ENCODE results near the gene IMPA2.
"Not testable (repeated sequence)": the region's sequence is repeated elsewhere in the genome, so short reads cannot be mapped to it uniquely, and the experiment has no call there.

IMPA2 gene

DNA sequence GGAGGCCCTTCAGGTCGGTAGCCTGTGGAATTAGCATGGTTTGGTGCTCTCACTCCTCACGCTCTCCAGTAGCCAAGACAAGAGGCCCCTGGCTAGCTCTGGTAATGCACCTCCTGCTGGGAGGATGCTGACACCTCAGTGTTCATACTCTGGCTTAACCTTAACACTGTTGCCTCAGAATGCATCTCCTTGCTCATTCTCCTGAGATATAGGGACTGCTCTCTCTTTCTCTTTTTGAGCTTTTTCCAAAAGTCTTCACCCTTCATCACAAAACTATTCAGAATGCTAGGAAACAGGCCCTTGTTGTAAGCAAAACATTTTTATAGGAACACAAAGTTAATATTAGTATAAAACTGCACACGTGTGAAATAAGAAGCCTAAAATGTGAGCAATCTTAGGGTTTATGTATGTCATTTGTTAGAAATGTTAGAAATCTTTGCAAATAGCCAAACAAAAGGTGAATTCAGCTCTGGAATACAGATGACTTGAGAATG is 17.3 kb upstream of the IMPA2 start:
- DNase-seq = no peak

DNA sequence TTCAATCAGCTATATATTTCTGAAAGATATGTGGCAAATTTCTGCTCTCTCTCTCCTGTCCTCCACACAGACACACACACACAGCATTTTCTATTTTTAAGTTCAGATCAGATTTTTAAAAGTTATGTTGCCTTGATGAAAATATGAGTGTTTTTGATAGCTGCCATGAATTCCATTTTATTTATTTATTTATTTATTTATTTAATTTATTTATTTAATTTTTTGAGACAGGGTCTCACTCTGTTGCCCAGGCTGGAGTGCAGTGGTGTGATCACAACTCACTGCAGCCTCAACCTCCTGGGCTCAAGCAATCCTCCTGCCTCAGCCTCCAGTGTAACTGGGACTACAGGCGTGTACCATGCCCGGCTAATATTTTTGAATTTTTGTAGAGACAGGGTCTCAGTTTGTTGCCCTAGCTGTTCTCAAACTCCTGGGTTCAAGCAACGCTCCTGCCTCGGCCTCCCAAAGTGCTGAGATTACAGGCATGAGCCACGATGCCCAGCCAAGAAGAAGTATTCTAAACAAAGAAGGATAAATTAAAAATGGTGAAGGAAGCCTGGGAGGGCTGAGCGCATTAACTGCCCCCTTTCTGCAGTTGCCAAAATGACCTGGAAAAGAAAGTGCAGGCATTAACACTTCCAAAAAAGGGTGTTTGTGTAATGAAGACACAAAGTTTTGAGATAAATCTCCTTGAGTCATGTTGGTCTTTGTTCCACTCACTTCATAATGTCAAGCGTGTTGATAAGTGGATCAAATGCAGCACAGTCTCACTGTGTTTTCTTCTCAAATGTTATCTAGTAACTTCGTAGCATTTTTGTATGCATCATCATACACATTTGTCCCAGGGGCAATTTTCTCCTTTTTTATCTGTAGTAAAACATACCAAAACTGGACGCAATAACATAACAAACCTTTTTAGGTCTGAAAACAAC is 11.1 kb upstream of the IMPA2 start:
- no peak for DNase-seq

- DNase-seq = not testable (repeated sequence)
Measured at GRCh38 chr18:11970836-11971226, 10.5 kb upstream of the IMPA2 start.

- DNase-seq = no peak
Measured at GRCh38 chr18:11972371-11973174, 8.7 kb upstream of the IMPA2 start.

GRCh38 chr18:11974741-11975325 is 6.5 kb upstream of the IMPA2 start:
- DNase-seq = no peak

GRCh38 chr18:11975723-11976122 is 5.6 kb upstream of the IMPA2 start:
- DNase-seq = no peak

DNA sequence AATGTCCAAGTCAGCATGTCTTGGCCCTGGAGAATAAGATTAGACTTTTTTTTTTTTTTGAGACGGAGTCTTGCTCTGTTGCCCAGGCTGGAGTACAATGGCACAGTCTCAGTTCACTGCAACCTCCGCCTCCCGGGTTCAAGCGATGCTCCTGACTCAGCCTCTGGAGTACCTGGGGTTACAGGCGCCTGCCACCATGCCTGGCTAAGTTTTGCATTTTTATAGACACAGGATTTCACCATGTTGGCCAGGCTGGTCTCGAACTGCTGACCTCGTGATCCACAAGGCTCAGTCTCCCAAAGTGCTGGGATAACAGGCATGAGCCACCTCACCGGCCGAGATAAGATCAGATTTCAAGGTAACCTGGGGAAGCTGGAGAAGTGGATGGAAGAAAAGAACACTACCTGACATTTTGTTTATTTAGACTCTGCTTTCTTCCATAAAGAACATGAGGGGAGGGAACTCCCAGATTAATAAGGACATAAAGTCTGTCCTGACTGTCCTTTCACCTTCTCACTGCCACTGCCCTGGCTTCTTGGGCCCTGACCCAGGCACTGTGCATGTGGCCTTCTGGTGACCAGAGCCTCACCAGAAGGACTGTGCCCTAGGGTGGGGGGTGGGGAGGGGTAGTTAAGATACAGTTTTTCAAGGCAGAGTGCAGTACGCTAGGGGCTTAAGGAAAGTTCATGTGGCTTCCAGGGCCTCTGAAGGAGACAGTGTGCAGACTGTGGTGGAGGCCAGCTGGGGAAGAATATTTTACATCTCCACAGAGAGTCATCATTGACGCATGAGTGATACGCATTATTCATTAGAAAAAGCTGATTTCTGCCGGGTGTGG is 4.8 kb upstream of the IMPA2 start:
- no peak for DNase-seq

- DNase-seq = no peak
Measured at GRCh38 chr18:11977153-11977466, 4.2 kb upstream of the IMPA2 start.

DNA sequence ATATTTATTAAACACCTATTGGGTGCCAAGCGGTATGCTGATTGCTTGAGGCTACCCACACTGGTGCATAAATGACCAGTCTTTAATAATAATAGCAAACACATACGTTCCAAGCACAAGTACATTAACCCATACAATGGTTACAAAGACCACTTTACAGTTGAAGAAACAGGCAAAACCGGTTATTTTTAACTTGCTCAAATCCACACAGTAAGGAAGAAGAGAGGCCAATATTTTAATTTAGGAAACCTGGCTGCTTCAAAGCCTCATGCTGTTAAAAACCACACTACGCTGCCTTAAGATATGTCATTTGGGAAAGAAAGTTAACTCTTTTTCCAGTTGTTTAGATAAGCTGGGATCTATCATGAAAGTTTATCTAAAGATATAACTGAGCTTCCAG is 2.4 kb upstream of the IMPA2 start:
- no peak for DNase-seq

DNA sequence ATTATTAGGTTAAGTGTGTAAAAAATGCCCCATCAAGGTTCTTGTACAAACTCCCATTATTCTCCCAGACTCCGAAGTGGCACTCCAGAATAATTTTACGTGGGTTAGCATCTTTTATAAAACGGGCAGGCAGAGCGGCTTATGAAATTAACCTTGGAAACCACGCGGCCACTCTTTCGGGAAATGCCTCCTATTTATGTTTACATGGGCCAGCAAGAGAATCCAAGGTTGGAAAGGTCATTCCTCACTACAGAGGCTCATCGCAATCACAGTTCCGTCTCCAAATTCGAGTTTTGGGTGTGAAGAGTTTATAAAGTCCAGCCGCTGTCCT is 1.2 kb upstream of the IMPA2 start:
- DNase-seq = no peak

DNA sequence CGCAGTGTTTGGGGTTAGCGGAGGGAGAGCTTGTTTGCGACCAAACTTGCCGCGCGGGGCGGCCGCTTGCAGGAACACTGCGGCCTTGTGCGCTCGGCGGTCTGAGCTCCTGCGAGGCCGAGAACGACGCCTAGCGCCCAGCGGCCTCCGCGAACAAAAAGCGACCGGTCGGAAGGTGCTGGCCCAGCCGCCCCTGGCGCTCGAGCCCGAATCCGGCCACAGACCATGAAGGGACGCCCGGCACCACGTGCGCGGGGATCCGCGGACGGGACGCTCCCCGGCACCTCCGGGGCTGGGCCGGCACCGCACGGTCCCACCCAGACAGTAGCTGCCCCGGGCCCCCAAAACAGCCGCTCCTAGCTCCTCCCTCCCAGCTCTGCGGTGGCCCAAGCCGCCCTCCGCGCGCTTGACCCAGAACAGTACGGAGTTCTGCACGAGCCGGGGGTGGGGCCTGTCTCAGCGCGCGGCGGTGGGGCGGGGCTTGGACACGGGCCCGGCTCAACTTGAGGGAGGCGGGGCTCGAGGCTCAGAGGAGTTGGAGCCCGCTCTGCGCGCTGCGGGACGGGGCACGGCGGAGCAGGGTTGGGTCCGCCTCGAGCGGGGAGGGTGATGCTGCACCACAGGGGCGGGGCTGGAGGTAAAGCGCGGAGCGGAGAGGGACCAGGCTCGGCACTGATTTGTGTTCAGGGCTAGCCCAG is 664 bp upstream of the IMPA2 start:
- peak; percentile 89 for DNase-seq

GRCh38 chr18:11981543-11982366 is 448 bp downstream of the IMPA2 start:
- no peak for DNase-seq

GRCh38 chr18:11982981-11983380 is 1.7 kb downstream of the IMPA2 start:
- no peak for DNase-seq

GRCh38 chr18:11983592-11983991 is 2.3 kb downstream of the IMPA2 start:
- no peak for DNase-seq

- no peak for DNase-seq
Measured at GRCh38 chr18:11984091-11984490, 2.8 kb downstream of the IMPA2 start.

DNA sequence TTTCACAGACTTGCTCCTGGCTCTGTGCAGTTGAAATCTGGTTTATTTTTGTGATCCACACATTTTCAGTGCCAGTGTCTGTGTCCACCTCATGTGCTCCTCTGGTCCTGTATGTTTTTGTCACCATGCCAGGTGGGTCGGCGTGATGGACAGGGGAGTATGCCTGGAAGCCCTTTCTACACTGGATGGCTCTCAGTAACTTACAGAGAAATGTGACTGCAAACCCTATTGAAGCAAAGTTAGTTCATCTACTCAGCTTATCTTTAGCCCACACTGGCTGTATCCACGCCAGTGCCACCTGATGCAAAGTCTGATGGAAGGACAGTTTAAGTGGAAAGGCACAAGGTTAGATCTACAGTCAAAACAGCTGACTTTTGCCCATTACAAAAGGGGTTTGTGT is 4.3 kb downstream of the IMPA2 start:
- DNase-seq = no peak

DNA sequence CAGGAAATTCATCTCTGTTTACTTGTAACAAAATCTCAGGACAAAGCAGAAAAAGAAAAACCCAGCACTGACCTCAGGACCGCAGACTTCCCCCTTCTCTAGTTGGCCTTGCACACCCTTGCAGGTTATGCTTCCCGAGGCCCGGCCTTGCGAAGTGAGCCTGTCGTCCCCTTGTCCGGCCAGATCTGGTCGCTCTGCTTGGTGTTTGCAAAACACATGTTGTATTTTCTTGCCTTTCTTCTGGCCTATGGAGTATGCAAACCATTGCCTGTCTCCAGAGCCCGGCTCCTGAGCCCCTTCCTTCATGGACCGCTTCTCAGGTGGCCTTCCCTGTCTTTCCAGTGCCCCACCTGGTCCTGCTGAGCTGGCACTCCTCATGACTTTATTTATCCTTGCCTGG is 4.8 kb downstream of the IMPA2 start:
- DNase-seq = no peak

GRCh38 chr18:11987527-11987926 is 6.2 kb downstream of the IMPA2 start:
- no peak for DNase-seq

- DNase-seq = no peak
Measured at GRCh38 chr18:11989174-11989573, 7.9 kb downstream of the IMPA2 start.

GRCh38 chr18:11989966-11990380 is 8.7 kb downstream of the IMPA2 start:
- no peak for DNase-seq

DNA sequence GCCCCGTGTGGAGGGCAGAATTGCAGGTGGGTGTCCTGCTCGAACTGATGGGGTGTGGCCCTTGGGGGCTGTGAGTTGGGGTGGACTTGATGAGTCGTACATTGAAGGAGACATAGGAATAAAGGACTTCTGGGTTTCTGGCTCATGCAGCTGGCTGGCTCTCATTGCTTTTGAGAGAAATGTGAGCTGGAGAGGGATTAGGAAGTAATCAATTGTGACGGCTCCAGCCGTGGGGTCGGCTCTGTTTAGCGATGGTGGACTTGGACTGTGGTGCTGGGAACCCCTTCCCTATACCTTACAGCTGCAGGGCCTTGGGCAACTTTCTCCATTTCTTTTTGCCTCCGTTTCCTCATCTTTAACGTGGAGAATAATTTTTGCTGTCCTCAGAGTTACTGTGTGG is 9.2 kb downstream of the IMPA2 start:
- no peak for DNase-seq
